Left hindlimb (tissue), 1 donor: ENCODE measurements around the gene MYCBPAP.
A peak's percentile ranks its signal among the peaks of the same experiment; 100 is the strongest.

Experiments used
- DNase-seq: peaks from one replicate; pipeline ENCODE4 v3.0.0-alpha.2; 2018

Gene MYCBPAP

DNA sequence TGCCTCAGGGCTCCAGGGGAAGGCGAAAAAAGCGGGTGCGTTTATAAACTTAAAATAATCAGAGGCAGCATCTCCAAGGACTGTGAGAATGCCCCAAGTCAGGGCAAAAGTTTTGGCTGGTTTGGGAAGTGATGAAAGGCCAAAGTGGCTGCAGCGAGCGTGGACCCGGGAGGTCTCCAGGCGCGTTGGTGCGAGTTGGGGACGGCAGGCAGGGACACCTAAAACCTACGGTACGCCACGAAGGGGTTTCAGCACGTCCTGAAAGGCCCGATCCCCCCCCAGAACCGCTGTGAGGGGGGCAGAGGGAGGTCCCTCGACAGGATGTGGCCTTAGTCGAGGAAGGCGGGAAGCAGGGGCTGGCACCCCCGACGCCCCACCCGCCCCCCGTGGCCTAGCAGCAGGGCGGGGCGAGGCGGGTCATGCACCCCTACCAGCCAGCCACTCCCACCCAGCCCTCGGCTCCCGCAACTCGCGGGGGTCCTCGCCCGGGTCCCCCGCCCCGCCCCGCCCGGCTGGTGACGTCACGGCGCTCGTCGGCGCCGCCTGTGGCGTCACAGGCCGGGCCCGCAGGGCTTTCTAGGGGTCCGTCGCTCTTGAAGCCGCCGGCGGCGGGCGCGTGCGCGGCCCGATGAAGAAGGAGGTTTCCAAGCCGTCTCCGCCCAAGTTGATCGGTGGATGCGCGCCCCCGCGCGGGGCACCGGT, at the start of gene MYCBPAP:
Gene MYCBPAP (plus strand): TSS at position 569 of the 702 bp plus-strand sequence. CDS start 236 bp downstream, outside the sequence.
- peak; percentile 92 for DNase-seq

DNA sequence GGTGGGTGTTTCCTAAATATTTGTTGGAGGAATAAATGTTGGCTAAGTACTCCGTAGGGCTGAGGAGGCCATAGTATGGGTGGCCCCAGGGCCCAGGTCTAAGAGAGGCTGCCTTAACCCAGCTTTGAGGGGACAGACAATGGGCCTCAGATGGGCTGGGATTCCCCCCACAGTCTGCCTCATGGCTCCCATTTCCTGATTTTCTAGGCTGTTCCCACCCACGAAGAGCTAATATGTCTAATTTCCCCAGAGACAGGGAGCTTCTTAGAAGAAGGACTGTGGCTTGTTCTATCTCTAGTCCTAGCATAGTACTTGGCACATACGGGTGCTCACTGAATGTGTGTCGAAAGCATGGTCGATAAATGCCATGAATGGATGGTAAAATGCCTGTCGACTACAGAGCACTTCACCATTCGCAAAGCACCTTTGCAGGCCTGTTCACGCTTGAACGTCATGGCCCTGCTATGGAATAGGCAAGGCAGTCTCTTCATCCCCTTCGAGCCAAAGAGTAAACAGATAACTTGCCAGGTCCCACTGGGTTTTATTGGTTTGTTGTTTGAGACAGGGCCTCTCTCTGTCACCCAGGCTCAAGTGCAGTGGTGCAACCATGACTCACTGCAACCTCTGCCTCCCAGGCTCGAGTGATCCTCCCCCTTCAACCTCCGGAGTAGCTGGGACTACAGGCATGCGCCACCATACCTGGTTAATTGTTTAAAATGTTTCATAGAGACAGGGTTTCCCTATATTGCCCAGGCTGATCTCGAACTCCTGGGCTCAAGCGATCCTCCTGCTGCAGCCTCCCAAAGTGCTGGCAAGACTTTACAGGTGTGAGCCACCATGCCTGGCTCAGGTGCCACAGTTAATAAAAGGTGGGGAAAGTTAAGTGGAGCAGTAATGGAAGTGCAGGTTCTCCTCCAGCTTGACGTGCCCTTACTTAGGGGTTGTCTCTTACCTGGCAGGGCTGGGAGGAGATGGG, 49.2 kb upstream of the MYCBPAP start:
- no peak for DNase-seq

DNA sequence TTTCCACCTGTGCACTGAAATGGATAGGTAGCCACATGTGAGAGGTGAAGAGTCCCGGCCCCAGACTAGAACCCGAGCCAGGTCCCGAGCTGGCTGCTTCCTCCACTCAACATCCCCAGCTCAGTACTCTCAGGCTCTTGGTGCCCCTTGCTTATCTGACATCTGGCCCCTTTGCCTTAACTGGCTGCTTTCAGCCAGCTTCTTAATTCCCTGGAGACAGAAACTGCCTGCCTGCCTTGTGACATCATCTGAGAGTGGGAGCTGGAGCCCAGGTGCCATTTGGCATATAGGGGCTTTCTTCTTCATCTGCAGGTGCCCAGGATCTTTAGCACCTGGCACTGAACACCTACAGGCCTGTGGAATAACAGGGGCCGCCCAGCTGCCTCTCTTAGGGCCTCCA, 48.5 kb upstream of the MYCBPAP start:
- no peak for DNase-seq

- no peak for DNase-seq
Measured at GRCh38 chr17:50460831-50461526, 47.3 kb upstream of the MYCBPAP start.

GRCh38 chr17:50461550-50462132, 46.6 kb upstream of the MYCBPAP start:
- no peak for DNase-seq

DNA sequence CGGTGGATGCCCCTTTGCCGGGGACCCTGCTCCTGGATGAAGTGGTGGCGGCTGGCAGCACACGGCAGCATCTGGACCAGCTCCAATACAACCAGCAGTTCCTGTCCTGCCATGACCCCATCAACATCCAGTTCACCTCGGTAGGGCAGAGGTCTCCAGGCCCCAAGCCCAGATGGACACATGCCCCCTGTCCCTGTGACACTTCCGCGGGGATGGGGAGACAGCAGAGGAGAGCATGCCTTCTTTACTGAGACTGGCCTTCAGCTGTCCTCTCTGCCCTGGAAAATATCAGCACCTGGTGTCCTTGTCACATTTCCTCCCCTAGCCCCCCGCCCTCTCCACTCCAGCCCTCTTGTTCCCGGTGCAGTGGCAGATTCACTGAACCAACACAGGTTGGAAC, 45.8 kb upstream of the MYCBPAP start:
- DNase-seq: no peak

GRCh38 chr17:50464121-50464520, 44.1 kb upstream of the MYCBPAP start:
- no peak for DNase-seq

DNA sequence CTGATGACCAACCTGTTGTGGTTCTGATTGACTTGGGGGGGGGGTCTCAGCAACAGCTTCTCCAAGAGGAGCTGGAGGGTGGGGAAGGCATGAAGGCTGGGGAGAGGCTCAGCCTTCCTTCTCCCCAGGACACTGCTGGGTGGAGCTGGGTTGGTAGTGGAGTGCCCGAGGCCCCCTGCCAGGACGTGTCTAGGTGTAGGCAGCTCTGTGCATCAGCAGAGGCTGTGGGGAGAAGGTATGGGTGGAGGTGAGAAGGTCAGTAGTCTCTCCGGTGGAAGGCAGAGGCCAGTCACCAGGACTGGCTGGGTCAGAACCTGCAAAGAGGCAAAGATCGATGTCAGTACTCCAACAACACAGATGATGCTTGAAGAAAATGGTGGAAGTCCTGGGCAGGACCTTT, 43.5 kb upstream of the MYCBPAP start:
- no peak for DNase-seq

DNA sequence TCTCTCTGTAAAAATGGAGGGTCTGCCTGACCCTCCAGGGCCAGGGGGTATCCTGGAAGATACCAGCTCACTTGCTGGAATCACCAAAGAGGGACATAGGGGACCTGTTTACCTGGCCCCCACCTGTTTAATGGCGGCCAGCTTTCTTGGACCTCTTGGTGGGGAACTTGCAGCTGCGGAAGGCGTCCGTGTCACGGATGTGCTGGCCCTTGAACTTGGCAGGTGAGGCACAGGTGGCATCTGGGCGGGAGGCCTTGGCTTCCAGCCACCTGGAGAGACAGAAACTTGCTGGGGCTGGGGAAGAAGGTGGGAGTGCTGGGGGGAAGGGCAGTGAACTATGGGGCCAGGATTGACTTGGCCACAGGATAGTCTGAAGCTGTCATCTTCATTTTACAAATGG, 43.1 kb upstream of the MYCBPAP start:
- no peak for DNase-seq

GRCh38 chr17:50465635-50466034, 42.6 kb upstream of the MYCBPAP start:
- DNase-seq: no peak

DNA sequence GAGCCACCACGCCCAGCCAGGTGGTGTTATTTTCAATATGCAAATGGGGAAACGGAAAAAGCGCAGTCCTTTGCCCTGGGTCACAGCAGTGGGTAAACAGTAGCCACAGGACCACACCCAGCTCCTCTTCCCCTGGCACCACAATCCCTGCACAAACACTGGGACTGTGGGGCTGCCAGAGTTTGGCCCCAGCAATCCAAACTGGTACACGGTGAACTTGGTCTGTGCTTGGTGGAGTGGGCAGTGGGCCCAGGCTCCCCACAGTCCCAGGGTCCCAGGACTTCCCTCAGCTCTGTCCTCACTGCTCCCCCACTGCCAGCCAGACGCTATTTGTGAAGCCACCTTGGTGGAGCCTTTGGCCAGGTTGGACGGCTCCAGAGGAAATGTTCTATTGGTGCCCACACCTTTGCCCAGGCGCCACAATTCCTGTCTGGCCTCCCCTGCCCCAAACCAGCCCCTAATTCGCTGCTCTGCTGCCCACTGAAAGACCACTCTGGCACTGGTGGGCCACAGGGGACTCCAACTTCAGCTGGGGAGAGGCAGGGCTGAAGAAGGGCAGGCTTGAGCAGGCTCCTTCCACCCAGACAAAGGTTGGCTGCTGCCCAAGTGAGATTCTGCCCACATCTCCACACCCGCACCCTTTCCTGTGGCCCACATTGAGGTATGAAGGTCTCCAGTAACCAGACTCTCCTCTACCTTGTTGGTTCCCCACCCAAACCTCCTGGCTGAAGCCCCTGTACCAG, 41.7 kb upstream of the MYCBPAP start:
- DNase-seq: no peak

GRCh38 chr17:50467114-50467854, 41.0 kb upstream of the MYCBPAP start:
- no peak for DNase-seq

DNA sequence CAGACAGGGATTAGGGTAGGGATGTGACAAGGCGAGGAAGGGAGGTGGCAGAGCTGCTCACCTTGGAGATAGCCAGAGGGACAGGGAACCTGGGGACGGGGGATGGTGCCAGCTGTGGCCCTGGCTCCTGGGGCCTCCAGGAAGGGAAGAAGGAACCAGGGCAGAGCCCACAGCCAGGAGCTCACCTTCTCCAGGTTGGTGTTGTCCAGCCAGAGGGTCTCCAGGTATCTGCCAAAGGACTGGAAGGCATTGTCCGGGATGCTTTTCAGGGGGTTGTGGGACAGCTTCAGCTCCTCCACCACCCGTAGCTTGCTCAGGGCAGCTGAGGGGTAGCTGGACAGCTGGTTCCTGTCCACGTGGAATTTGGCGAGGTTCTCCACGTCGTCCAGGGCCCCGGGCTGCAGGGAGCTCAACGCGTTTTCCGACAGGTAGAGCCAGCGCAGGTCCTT, 40.4 kb upstream of the MYCBPAP start:
- no peak for DNase-seq

GRCh38 chr17:50468304-50469207, 39.7 kb upstream of the MYCBPAP start, which contains the start of gene CHAD:
Gene CHAD, minus strand, starts transcription at chr17:50468880. Its CDS starts 67 bp downstream, at chr17:50468813.
- DNase-seq: peak; percentile 70

GRCh38 chr17:50469208-50469605, 39.0 kb upstream of the MYCBPAP start:
- DNase-seq: peak; percentile 57

DNA sequence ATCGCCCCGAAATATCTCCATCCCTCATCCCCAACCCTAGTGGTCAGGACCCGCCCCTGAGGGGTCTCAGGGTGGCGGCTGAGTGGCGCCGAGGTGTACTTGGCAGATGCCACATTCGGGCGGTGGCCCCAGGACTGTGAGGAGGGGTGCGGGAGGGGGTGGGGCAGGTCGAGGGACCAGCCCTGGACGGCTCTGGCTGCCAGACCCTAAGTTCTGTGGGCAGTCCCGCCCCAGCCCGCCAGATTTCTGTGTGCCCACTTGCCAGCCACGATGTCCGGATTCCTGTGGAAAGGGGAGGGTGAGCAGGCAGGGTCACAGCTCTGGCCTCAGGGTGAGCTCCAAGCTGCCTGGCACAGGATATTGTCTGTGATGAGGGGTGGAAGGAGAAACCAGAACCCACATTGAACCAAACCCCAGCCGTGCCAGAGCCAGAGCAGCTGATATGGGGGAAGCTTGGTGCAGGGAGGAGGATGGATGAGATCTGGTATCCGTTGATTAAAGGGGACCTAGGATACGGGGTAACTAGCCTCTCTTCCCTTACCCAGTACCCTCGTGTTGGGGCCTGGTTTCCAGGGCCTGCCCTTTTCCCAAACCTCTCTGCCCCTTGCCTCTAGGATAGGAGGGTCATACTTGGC, 38.5 kb upstream of the MYCBPAP start:
- DNase-seq: peak; percentile 61

DNA sequence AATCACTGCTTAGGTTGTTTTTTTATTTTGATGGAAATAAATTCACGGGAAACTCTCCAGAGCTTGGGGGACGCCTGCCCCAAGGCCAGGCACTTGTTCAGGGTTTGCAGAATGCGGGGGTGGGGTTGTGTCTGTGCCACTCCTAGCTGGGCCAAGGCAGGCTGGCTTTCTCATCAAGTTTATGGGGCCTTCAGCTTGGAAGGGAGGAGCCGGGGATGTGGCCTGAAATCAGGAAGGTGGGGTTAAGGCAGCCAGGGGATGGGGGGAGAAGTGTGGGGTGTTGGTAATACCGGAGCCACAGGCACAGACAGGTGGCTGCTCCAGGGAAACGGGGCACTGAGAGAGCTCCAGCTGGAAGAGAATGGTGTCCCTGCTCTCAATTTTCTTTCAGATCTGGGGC, 37.8 kb upstream of the MYCBPAP start:
- DNase-seq: peak; percentile 73

GRCh38 chr17:50471009-50471905, 37.0 kb upstream of the MYCBPAP start:
- DNase-seq: peak; percentile 72
